ENCODE results near the gene NEU3.

NEU3 gene

DNA sequence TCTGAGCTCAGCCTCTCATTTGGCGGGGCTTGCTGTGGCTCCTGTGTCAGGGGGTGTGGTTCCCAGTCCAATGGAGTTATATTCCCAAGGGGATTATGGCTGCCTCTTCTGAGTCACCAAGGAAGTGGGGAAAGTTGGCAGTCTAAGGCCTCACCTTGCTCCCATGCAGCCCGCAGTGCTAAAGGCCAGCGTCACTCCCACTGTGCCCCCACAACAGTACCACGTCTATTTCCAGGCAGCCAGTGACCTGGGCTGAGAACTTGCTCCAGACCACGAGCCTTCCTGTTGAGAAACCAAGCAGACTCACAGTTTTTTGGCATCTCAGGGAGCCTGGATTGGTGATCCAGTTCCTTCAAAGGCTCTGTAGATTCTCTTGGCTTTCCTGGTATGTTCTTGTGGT is 62.3 kb downstream of the NEU3 start:
- Mint-ChIP-seq H3K27ac (no peak overlapping the region), H3K4me1 (ENCODE audit: low read depth) (no peaks in the 10 kb centered on the region), H3K9me3 (ENCODE audit: low read depth) (peaks cover 15% of the 10 kb centered on the region), H3K27me3 (peaks cover 3% of the 10 kb centered on the region), H3K4me3 (no peak overlapping the region), H3K36me3 (peaks cover 11% of the 10 kb centered on the region)

DNA sequence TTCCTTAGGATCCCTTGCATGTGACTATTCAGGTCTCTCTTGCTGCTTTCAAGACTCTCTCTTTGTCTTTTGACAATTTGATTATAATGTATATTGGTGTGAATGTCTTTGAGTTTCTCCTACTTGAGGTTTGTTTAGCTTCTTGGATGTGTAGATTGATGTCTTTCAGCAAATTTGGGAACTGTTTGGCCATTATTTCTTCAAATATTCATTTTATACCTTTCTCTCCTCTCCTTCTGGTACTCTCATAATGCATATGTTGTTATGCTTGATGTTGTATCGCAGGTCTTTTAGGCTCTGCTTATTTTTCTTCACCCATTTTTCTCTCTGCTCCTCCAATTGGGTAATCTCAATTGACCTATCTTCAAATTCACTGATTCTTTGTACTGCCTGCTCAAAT is 63.7 kb downstream of the NEU3 start:
- Mint-ChIP-seq H3K4me1 (ENCODE audit: low read depth) (no peaks in the 10 kb centered on the region), H3K36me3 (peaks cover 11% of the 10 kb centered on the region), H3K9me3 (ENCODE audit: low read depth) (peaks cover 15% of the 10 kb centered on the region), H3K4me3 (no peak overlapping the region), H3K27me3 (peaks cover 3% of the 10 kb centered on the region), H3K27ac (no peak overlapping the region)

DNA sequence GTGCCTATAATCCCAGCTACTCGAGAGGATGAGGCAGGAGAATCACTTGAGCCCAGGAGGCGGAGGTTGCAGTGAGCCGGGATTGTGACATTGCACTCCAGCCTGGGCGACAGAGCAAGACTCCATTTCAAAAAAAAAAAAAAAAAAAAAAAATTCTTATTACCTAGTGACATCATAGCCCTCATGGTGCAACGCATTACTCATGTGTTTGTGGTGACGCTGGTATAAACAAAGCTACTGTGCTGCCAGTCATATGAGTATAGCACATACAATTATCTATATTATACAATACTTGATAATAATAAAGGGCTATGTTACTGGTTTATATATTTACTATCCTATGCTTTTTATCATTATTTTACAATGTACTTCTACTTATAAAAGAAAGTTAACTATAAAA is 66.8 kb downstream of the NEU3 start:
- Mint-ChIP-seq H3K27ac (no peak overlapping the region), H3K4me1 (ENCODE audit: low read depth) (no peaks in the 10 kb centered on the region), H3K36me3 (peaks cover 11% of the 10 kb centered on the region), H3K27me3 (peaks cover 4% of the 10 kb centered on the region), H3K9me3 (ENCODE audit: low read depth) (peaks cover 15% of the 10 kb centered on the region), H3K4me3 (no peak overlapping the region)

GRCh38 chr11:75056814-75057213 is 68.1 kb downstream of the NEU3 start:
- H3K27me3 Mint-ChIP-seq: peaks cover 4% of the 10 kb centered on the region
- H3K9me3 Mint-ChIP-seq (ENCODE audit: low read depth): peaks cover 15% of the 10 kb centered on the region
- no peaks in the 10 kb centered on the region for H3K4me1 Mint-ChIP-seq (ENCODE audit: low read depth)
- H3K4me3 Mint-ChIP-seq: no peak overlapping the region
- H3K27ac Mint-ChIP-seq: no peak overlapping the region
- H3K36me3 Mint-ChIP-seq: peaks cover 11% of the 10 kb centered on the region

- Mint-ChIP-seq H3K27ac (no peak overlapping the region), H3K4me3 (no peak overlapping the region), H3K27me3 (peaks cover 5% of the 10 kb centered on the region), H3K4me1 (ENCODE audit: low read depth) (no peaks in the 10 kb centered on the region), H3K36me3 (no peaks in the 10 kb centered on the region), H3K9me3 (ENCODE audit: low read depth) (no peaks in the 10 kb centered on the region)
Measured at GRCh38 chr11:75059299-75059698, 70.6 kb downstream of the NEU3 start.

DNA sequence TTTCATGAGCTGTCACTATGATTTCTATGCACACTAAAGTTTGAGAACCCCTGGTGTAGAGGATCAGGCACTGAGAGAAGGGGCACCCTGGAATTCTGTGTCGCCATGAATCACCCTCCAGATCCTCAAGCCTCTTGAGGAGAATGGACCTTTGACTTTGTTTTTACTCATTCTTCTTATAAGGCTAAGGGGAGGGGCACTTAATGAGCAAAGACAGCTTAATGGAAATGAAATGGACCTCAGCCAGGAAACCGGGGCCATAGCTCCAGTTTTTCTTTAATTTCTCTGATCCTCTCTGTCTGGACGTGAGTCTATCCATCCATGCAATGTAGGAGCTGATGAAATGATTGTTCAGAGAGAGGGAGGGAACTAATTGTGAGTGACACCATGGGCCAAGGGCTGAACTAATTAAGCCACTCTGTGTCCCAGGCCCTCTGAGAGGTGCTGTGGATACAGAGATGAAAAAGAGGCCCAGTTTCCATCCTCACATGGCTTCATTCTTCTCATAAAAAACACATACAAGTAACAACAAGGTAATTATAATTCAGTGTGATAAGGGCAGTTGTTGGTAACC is 75.1 kb downstream of the NEU3 start:
- Mint-ChIP-seq H3K27me3 (peaks cover 16% of the 10 kb centered on the region), H3K27ac (no peak overlapping the region), H3K36me3 (no peaks in the 10 kb centered on the region)

GRCh38 chr11:75066061-75066460 is 77.3 kb downstream of the NEU3 start:
- Mint-ChIP-seq H3K4me3 (no peak overlapping the region), H3K27me3 (peaks cover 17% of the 10 kb centered on the region), H3K27ac (no peak overlapping the region), H3K4me1 (ENCODE audit: low read depth) (no peaks in the 10 kb centered on the region), H3K9me3 (ENCODE audit: low read depth) (no peaks in the 10 kb centered on the region), H3K36me3 (no peaks in the 10 kb centered on the region)

More for the DNA sequence above, 75.1 kb downstream of the NEU3 start:
- H3K9me3 Mint-ChIP-seq (ENCODE audit: low read depth): no peaks in the 10 kb centered on the region
- H3K4me1 Mint-ChIP-seq (ENCODE audit: low read depth): no peaks in the 10 kb centered on the region
- no peak overlapping the region for H3K4me3 Mint-ChIP-seq
